ENCODE results near the gene IGLON5.

IGLON5 gene

DNA sequence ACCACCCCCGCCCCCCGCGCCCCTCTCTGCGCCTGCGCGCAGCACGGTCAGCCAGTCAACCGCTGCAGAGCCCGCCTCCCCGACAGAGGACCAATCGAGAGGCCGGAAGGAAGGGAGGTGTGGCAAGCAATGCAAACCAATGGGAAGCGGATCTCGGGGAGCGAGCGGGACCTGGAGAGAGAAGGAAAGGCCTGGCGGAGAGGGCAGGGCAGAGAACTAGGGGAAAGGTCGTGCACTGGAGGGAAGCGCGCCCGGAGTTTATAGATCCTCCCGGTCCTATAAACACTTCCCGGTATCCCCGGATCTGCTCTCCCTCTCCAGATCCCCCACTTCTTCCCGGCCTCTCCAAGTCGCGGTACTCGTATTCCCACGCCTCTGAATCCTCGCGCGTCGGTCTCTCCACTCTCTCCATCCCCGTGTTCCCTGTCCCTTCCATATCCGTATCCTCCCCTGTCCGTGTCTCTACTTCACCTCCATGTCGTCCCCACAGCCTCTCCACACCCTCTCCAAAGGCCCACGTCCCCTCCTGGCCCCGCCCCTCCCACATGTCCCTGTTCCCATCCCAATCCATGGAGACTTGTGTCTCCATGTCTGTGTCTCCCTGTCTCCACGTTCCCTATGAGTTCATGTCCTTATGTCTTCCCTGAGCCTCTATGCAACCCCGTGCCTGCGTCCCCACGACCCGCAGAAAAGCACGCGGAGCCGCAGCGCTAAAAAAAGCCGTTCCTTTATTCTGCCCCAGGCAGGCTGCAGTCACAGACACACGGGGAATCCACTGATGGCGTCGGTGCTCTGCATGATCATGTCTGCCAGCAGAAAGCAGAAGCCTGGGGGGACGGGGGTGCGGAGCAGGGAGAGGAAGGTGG lies 55.2 kb downstream of the IGLON5 start:
- DNase-seq, result peak; percentile 99

- no peak for DNase-seq
Measured at GRCh38 chr19:51367255-51367564, 55.8 kb downstream of the IGLON5 start.

DNA sequence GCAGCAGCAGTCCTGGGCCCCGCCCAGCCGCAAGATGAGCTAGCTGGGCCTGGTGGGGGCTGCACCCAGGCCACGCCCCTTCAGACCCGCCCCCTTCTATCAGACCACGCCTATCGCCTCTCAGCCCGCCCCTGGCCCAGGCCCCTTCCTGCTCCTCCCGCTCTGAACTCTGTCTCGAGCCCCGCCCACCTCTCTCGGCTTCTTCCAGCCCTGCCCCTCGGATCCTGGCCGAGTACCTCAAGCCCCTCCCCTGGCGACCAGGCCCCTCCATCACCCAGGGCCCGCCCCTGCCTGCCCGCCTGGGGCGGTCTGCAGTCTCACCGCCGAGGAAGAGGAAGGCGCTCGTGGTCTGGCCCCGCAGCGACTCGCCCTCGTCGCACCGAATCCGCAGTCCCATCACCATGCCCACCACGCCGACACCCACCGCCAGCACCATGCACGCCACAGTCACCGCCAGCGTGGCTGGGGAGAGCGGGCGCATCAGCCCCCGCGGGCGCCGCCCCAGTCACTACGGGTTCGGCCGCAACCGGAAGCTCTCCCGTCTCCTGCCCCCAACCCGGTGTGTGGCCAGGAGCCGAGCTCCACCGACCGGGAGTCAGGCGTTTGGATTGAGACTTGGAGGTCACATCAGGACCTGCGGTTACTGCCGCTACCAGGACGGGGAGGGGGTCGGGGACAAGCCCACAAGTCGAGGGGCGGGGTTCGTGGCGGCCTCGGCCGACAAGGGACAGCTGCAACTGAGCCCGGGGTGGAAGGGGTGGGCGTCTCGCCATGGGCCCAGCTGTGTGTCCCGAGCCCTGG lies 56.3 kb downstream of the IGLON5 start:
- DNase-seq, result peak; percentile 99

DNA sequence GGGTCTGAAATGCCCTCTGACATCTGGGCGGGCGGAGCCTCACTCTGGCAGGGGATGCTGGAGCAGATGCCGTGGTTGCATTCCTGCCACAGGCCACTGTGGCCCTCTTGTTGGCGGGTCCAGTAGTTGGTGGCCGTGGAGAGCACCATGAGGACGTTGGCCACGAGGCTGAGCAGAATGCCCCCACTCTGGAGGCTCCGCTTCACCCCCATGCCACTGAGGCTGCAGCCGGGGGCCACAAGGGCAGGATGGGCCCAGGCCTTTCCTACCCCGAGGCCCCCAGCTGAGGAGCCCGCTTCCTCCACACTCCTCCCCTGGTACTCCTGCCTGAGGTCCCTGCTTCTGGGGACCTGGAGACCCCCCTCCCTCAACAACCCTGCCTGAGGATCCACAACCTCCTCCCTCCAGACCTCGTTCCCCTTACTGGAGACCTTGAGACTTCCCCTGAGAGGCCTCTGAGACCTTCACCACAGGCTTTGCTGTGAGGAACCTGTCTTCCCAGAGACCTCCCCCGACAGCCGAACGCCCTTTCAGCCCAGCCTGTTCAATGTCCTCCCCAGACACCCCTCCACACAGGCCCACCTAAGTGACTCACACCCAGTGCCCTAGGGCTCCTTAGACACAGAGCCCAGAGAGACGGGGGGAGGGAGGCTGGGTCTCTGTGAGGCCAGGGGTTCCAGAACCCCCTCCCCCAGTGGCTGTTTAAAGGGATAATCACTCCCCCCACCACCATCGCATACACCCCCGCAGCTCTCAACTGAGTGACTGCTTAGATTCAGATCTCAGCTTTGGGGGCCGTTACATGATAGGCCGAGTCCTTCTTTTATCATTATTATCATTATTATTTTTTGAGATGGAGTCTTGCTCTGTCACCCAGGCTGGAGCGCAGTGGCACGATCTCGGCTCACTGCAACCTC lies 57.2 kb downstream of the IGLON5 start, which contains the start of gene CLDND2:
Gene CLDND2, minus strand, starts transcription at position 638 of the 917 bp plus-strand sequence. Its CDS starts 426 bp downstream, at position 212.
- DNase-seq, result no peak

DNA sequence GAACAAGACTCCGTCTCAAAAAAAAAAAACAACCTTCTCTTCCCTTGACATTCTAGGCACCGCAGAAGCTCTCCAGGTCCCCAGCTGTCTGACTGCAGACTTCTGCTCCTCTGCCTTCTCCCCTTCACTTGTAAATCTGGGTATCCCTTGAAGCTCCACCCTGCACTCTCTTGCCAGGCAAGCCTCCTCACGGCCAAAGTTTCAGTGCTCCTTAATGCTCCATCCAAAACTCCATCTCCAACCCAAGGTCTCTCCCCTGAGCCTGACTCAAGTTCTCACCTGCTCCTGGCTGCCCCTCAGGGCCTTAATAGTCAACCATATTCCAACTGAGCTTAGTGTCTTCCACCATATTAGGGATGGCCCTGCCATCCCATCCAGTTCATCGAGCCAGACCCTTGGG lies 58.8 kb downstream of the IGLON5 start:
- DNase-seq, result no peak

- no peak for DNase-seq
Measured at GRCh38 chr19:51371186-51371690, 59.8 kb downstream of the IGLON5 start.

- DNase-seq, result no peak
Measured at GRCh38 chr19:51372021-51372648, 60.7 kb downstream of the IGLON5 start.

GRCh38 chr19:51372649-51373504 lies 61.4 kb downstream of the IGLON5 start, which contains the start of gene NKG7:
NKG7 (minus strand) TSS chr19:51372654; CDS start chr19:51372535, 119 bp downstream.
- no peak for DNase-seq

DNA sequence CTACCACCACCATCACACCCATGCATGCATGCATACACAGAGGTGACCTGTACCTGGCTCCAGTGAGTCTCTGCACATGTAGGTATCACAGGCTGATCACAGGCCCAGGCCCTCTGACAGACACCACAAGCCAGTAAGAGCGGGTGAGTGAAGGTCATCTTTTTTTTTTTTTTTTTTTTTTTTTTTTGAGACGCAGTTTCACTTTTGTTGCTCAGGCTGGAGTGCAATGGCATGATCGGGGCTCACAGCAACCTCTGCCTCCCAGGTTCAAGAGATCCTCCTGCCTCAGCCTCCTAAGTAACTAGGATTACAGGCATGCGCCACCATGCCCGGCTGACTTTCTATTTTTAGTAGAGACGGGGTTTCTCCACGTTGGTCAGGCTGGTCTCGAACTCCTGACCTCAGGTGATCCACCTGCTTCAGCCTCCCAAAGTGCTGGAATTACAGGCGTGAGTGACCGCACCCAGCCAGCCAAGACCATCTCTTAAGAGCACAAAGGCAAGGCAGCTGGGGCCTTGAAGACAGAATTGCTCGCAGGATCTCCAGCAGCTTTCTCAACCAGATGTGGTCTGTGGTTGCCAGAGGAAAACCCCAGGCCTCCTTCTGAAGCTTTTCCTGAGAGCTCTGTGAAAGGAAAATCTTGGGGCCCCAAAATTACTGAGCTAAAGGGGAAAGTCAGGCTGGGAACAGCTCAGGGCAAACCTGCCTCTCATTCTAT lies 64.2 kb downstream of the IGLON5 start:
- no peak for DNase-seq

- no peak for DNase-seq
Measured at GRCh38 chr19:51377422-51377821, 66.0 kb downstream of the IGLON5 start.

DNA sequence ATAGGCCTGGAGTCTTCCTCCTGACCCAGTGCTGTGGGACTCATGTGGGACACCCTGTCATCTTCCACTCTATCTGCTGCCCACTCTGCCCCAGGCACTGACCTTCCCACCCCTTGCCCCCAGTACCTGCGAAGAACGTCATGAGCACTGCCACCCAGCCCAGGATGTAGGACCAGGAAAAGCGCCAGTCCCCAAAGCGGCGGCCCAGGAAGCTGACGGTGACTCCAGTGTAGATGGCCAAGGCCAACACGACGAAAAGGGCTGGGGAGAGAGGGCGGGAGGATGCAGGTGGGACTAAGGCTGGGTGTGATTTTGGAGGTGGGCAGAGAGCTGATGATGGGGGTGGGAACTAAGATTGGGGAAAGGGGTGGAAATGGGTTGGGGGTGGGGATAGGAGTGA lies 68.9 kb downstream of the IGLON5 start:
- no peak for DNase-seq

All from EL (cell line).